ENCODE measurements around the gene GSPT1.

- TF ChIP-seq POU6F1 (CRISPR knock-in tag; IDR thresholded peaks at IDR 0.05; ENCODE audit: borderline replicate concordance, low read depth) (no peak), PATZ1 (CRISPR knock-in tag; IDR thresholded peaks at IDR 0.05; ENCODE audit: borderline replicate concordance) (no peak), ISL1 (CRISPR knock-in tag; IDR thresholded peaks at IDR 0.05) (no peak), ARNTL (CRISPR knock-in tag; IDR thresholded peaks at IDR 0.05; ENCODE audit: borderline replicate concordance, low read depth) (no peak), TOX (CRISPR knock-in tag; IDR thresholded peaks at IDR 0.05; ENCODE audit: borderline replicate concordance) (no peak), PPARA (CRISPR knock-in tag; IDR thresholded peaks at IDR 0.05; ENCODE audit: borderline replicate concordance) (no peak), CREB5 (CRISPR knock-in tag; IDR thresholded peaks at IDR 0.05; ENCODE audit: low read depth) (no peak), ESRRG (CRISPR knock-in tag; IDR thresholded peaks at IDR 0.05) (no peak)
Observed at GRCh38 chr16:11824362-11824761, 91.4 kb downstream of the GSPT1 start.
